ENCODE data around the gene ATXN1.

ATXN1 gene

GRCh38 chr6:16576451-16577368, 184.6 kb downstream of the ATXN1 start:
- Histone ChIP-seq H3K36me3 (no peaks in the 10 kb centered on the region), H4K20me1 (no peaks in the 10 kb centered on the region), H3K9ac (no peak overlapping the region), H3K4me2 (peak overlapping the region; percentile 19; the same call in 1 of the 2 replicates), H3K27ac (no peak overlapping the region), H3K4me3 (no peak overlapping the region), H3K4me1 (peaks cover 8% of the 10 kb centered on the region), H3K9me3 (no peaks in the 10 kb centered on the region), H3K27me3 (no peaks in the 10 kb centered on the region)
- TF ChIP-seq Cebpa-rat (IDR thresholded peaks at IDR 0.05): no peak

- no peaks in the 10 kb centered on the region for H3K27me3 ChIP-seq
- no peak for TF ChIP-seq Cebpa-rat (IDR thresholded peaks at IDR 0.05)
- no peaks in the 10 kb centered on the region for H3K36me3 ChIP-seq
- H3K9me3 ChIP-seq: no peaks in the 10 kb centered on the region
- no peak overlapping the region for H3K27ac ChIP-seq
- no peak overlapping the region for H3K4me2 ChIP-seq
- no peak overlapping the region for H3K4me3 ChIP-seq
- H3K4me1 ChIP-seq: peaks cover 8% of the 10 kb centered on the region
- no peak overlapping the region for H3K9ac ChIP-seq
- H4K20me1 ChIP-seq: no peaks in the 10 kb centered on the region
Measured at GRCh38 chr6:16575655-16576054, 185.6 kb downstream of the ATXN1 start.

- H3K27me3 ChIP-seq: no peaks in the 10 kb centered on the region
- no peak for TF ChIP-seq Cebpa-rat (IDR thresholded peaks at IDR 0.05)
Measured at GRCh38 chr6:16572943-16573342, 188.3 kb downstream of the ATXN1 start.

GRCh38 chr6:16572317-16572716, 188.9 kb downstream of the ATXN1 start:
- Histone ChIP-seq H3K9ac (no peak overlapping the region), H3K4me1 (peaks cover 18% of the 10 kb centered on the region), H3K27ac (no peak overlapping the region), H3K9me3 (no peaks in the 10 kb centered on the region), H3K4me3 (no peak overlapping the region), H4K20me1 (no peaks in the 10 kb centered on the region), H3K36me3 (no peaks in the 10 kb centered on the region), H3K27me3 (no peaks in the 10 kb centered on the region), H3K4me2 (no peak overlapping the region)
- no peak for TF ChIP-seq Cebpa-rat (IDR thresholded peaks at IDR 0.05)

More at GRCh38 chr6:16572943-16573342, 188.3 kb downstream of the ATXN1 start:
- Histone ChIP-seq H3K9me3 (no peaks in the 10 kb centered on the region), H3K4me1 (peaks cover 18% of the 10 kb centered on the region), H3K4me3 (no peak overlapping the region), H3K4me2 (no peak overlapping the region), H3K9ac (no peak overlapping the region), H4K20me1 (no peaks in the 10 kb centered on the region), H3K27ac (no peak overlapping the region), H3K36me3 (no peaks in the 10 kb centered on the region)

GRCh38 chr6:16570946-16571345, 190.3 kb downstream of the ATXN1 start:
- Histone ChIP-seq H3K4me2 (no peak overlapping the region), H3K27ac (no peak overlapping the region), H3K27me3 (no peaks in the 10 kb centered on the region), H3K9me3 (no peaks in the 10 kb centered on the region), H3K9ac (no peak overlapping the region), H3K4me1 (peaks cover 10% of the 10 kb centered on the region), H4K20me1 (no peaks in the 10 kb centered on the region), H3K4me3 (no peak overlapping the region), H3K36me3 (no peaks in the 10 kb centered on the region)
- TF ChIP-seq Cebpa-rat (IDR thresholded peaks at IDR 0.05): no peak

GRCh38 chr6:16570221-16570553, 191.1 kb downstream of the ATXN1 start:
- no peak overlapping the region for H3K27ac ChIP-seq
- H3K4me1 ChIP-seq: peaks cover 10% of the 10 kb centered on the region
- no peak overlapping the region for H3K4me2 ChIP-seq
- H3K36me3 ChIP-seq: no peaks in the 10 kb centered on the region
- TF ChIP-seq Cebpa-rat (IDR thresholded peaks at IDR 0.05): no peak
- H3K9ac ChIP-seq: no peak overlapping the region
- no peaks in the 10 kb centered on the region for H3K9me3 ChIP-seq
- no peaks in the 10 kb centered on the region for H3K27me3 ChIP-seq
- H3K4me3 ChIP-seq: no peak overlapping the region
- H4K20me1 ChIP-seq: no peaks in the 10 kb centered on the region

- H3K4me3 ChIP-seq: no peak overlapping the region
- no peaks in the 10 kb centered on the region for H3K36me3 ChIP-seq
- TF ChIP-seq Cebpa-rat (IDR thresholded peaks at IDR 0.05): no peak
- H4K20me1 ChIP-seq: no peaks in the 10 kb centered on the region
- no peaks in the 10 kb centered on the region for H3K9me3 ChIP-seq
- H3K9ac ChIP-seq: no peak overlapping the region
- no peak overlapping the region for H3K4me2 ChIP-seq
- peaks cover 10% of the 10 kb centered on the region for H3K4me1 ChIP-seq
- H3K27me3 ChIP-seq: no peaks in the 10 kb centered on the region
- H3K27ac ChIP-seq: no peak overlapping the region
Measured at GRCh38 chr6:16568128-16568527, 193.1 kb downstream of the ATXN1 start.

- no peak for TF ChIP-seq Cebpa-rat (IDR thresholded peaks at IDR 0.05)
- H3K4me1 ChIP-seq: peaks cover 10% of the 10 kb centered on the region
- no peak overlapping the region for H3K4me2 ChIP-seq
- H3K36me3 ChIP-seq: no peaks in the 10 kb centered on the region
- H4K20me1 ChIP-seq: no peaks in the 10 kb centered on the region
- H3K27me3 ChIP-seq: no peaks in the 10 kb centered on the region
- H3K4me3 ChIP-seq: no peak overlapping the region
- H3K9ac ChIP-seq: no peak overlapping the region
- H3K27ac ChIP-seq: no peak overlapping the region
- H3K9me3 ChIP-seq: no peaks in the 10 kb centered on the region
Measured at GRCh38 chr6:16567071-16567470, 194.2 kb downstream of the ATXN1 start.

GRCh38 chr6:16564436-16564835, 196.8 kb downstream of the ATXN1 start:
- peaks cover 4% of the 10 kb centered on the region for H3K4me1 ChIP-seq
- no peak for TF ChIP-seq Cebpa-rat (IDR thresholded peaks at IDR 0.05)
- H3K36me3 ChIP-seq: no peaks in the 10 kb centered on the region
- no peak overlapping the region for H3K9ac ChIP-seq
- no peaks in the 10 kb centered on the region for H4K20me1 ChIP-seq
- H3K27ac ChIP-seq: no peak overlapping the region
- no peaks in the 10 kb centered on the region for H3K27me3 ChIP-seq
- no peaks in the 10 kb centered on the region for H3K9me3 ChIP-seq
- H3K4me2 ChIP-seq: no peak overlapping the region
- H3K4me3 ChIP-seq: no peak overlapping the region

GRCh38 chr6:16563628-16564240, 197.5 kb downstream of the ATXN1 start:
- Histone ChIP-seq H3K27ac (no peak overlapping the region), H3K27me3 (no peaks in the 10 kb centered on the region), H3K4me1 (no peaks in the 10 kb centered on the region), H3K4me2 (no peak overlapping the region), H3K9ac (no peak overlapping the region), H4K20me1 (no peaks in the 10 kb centered on the region), H3K9me3 (no peaks in the 10 kb centered on the region), H3K36me3 (no peaks in the 10 kb centered on the region), H3K4me3 (no peak overlapping the region)
- no peak for TF ChIP-seq Cebpa-rat (IDR thresholded peaks at IDR 0.05)

All from BLaER1 (cell line).